ENCODE data around the gene ZNF292.

The ZNF292 gene

GRCh38 chr6:87274660-87275274 lies 119.4 kb downstream of the ZNF292 start:
- H3K27ac ChIP-seq: no peak overlapping the region
- TF ChIP-seq ZFX (IDR thresholded peaks at IDR 0.05) (no peak), CTCF (conservative IDR thresholded peaks at IDR 0.05) (no peak)

DNA sequence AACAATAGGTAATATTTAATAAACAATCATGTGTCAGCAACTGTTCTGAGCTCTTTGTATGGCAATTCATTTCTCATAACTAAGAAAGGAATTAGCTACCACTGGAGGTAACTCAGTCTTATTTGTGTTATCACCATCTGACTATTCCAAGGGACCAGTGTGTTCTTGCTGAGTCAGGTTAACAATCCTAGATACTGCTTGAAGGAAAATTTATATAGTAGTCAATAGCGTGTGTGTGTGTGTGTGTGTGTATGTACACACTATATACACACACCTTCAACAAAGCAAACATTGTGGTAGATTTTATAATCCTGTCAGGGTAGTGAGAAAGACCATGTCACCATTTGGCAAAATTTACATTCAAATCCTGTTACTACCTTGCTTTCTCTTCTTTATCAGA lies 121.3 kb downstream of the ZNF292 start:
- no peak overlapping the region for H3K27ac ChIP-seq
- TF ChIP-seq ZFX (IDR thresholded peaks at IDR 0.05) (no peak), CTCF (conservative IDR thresholded peaks at IDR 0.05) (no peak)

DNA sequence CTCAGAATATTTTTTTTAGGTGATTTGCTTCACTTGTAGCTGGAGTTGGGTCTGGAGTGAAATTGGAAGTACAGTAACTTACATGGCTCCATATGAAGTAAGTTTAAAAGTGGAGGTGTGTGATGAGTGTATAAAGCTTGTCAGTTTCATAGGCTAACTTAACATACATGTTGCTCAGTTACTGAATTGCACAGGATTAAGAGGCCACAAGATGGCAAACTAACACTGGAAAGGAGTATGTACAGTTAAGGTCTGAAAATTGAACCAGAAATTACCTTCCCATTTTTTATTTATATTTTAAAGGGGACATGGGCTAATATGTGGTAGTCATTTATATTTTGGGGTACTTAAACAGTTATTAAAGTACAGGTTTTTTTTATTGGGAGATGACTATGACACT lies 121.8 kb downstream of the ZNF292 start:
- no peak overlapping the region for H3K27ac ChIP-seq
- no peak for TF ChIP-seq ZFX (IDR thresholded peaks at IDR 0.05)
- peak; percentile 11 for TF ChIP-seq CTCF (conservative IDR thresholded peaks at IDR 0.05)

GRCh38 chr6:87279196-87279595 lies 123.8 kb downstream of the ZNF292 start:
- H3K27ac ChIP-seq: no peak overlapping the region
- no peak for TF ChIP-seq ZFX (IDR thresholded peaks at IDR 0.05)
- TF ChIP-seq CTCF (conservative IDR thresholded peaks at IDR 0.05): no peak

GRCh38 chr6:87281426-87281825 lies 126.1 kb downstream of the ZNF292 start:
- TF ChIP-seq ZFX (IDR thresholded peaks at IDR 0.05) (no peak), CTCF (conservative IDR thresholded peaks at IDR 0.05) (no peak)

DNA sequence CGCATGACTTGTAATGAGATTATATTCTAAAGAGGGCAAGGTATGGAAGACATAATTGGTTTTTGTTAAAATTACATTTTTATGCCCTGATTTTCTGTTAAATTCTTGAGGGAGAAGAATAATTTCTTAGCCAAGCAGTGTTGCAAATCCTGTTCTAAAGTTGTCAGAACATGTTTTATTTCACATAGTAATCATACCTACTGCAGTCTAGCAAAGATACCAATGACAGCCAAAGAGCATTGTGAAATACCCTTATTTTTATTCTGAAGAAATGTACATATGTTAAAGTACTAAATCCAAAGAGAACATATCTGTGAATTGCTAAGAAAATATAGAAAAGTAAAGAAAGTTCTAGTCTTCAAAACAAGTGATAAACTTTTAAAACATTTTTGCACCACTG lies 127.4 kb downstream of the ZNF292 start:
- TF ChIP-seq ZFX (IDR thresholded peaks at IDR 0.05) (no peak), CTCF (conservative IDR thresholded peaks at IDR 0.05) (no peak)
- no peak overlapping the region for H3K27ac ChIP-seq

More at GRCh38 chr6:87281426-87281825, 126.1 kb downstream of the ZNF292 start:
- no peak overlapping the region for H3K27ac ChIP-seq

DNA sequence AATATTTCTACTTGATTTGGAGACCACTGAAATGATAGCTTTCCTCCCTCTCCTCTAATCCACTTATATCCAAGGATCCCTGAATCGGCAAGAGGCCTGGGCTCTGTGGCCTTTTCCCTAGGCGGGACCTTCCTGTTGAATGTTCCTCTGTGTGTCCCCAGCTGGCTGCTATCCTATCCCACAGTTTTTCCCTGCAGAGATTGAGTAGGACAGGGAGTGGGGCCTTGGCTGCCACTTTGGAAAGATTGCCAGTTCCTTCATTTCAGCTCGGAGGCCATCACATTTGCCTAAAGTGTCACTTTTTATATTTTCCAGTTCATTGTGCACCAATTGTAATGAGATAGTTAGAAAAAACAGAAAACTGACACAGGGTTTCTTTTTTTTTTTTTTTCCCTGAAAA lies 128.1 kb downstream of the ZNF292 start:
- H3K27ac ChIP-seq: no peak overlapping the region
- no peak for TF ChIP-seq CTCF (conservative IDR thresholded peaks at IDR 0.05)
- no peak for TF ChIP-seq ZFX (IDR thresholded peaks at IDR 0.05)
